Measurements from ENCODE around the gene NKX2-1.

Gene NKX2-1

DNA sequence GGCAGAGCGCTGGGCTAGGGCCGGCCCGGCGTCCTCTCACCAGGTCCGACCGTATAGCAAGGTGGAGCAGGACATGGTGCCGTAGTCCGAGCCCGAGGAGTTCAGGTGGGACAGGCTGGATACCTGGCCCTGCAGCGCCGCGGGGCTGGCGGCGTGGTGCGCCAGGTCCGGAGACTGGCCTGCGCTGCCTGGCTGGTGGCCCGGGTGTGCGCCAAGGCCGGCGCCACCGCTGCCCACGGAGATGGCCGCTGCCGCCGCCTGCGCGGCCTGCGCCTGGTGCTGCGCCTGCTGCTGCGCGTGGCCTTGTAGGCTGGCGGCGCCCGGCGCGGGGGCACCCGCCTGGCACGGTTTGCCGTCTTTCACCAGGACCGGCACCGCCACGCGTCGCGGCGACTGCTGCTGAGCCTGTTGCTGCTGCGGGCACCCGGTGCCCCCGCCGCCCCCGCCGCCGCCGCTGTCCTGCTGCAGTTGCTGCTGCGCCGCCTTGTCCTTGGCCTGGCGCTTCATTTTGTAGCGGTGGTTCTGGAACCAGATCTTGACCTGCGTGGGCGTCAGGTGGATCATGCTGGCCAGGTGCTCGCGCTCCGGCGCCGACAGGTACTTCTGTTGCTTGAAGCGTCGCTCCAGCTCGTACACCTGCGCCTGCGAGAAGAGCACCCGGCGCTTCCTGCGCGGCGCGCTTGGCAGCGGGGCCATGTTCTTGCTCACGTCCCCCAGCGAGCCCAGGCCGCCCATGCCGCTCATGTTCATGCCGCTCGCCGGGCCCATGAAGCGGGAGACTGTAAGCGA is 2.6 kb downstream of the NKX2-1 start:
- DNase-seq = no peak

DNA sequence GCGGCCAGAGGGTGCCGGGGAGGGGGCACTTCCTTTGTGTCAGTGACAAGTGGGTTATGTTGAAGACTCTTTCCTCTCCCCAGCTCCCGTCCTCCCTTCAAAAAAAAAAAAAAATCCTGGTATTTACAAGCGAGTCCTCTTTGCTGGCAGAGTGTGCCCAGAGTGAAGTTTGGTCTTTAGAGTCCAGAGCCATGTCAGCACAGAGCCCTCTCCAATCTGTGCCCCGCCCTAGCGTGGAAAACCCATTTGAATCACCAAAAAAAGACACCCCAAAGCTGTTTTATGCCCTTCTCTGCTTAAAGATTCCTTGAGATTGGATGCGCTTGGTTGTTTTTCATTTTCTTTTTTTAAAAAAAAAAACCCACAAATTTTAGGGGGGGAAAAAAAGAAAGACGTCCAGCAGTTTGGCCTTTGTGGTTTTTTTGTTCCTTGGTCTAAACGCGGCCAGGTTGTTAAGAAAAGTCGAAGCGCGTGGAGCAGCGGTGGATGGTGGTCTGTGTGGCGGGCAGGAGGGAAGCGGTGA is 3.3 kb downstream of the NKX2-1 start:
- no peak for DNase-seq

DNA sequence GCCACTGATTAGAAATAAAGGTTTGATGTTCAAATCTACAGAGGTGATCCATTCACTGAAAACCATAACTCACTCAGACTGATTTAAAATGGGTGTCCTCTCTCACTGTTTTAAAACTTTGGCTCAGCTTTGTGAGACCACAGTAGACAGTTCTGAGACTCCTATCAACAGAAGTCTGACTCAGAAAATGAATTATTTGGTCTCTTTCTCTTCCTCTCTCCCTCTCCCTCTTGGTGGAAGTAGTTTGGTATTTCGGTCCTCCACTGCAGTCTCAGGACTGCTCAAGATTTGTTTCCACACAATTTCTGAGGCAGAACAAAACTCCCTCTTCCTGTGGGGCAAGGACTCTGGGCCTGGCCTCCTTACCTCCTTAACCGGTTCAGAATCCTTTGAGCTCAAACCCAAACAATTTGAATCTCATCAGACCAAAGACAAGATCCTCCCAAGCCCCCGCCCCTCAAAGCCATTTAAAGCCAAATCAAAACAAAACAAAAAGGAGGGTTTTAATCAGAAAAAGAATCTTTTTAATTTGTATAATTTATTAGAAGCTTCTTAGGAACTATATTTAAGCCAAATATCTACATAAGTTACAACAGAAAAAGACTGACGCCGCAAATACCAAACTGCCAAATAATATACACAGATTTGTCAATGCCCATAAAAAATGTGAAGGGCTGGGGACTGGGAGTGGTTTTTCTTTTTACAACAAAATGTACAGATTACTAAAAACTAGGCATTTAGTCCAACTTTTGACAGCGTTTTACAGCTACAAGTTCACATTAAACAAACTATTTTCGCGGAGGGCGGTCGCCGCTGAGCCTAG is 3.9 kb downstream of the NKX2-1 start:
- DNase-seq = no peak

DNA sequence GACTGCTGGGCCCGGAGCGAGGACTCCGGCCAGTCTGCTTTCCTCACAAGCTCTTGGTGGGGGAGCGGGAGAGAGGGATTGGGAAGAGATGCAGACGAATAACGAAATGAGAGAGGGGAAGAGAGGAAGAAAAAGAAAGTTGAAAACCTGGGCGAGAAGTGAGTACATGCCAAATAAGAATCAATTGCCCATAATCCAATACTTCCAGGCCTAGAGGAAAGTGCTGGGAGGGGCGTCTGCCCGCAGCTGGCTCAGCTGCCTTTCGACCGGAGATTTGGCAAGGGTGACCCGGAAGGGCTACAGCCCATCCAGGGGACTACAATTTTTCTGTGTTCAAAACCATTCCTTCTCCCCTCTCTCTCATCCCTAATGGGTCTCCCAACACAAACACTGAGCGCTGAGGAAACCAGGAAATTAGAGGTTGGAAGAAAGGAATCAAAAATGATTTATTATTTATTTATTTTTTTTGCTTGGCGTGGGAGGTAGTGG is 4.9 kb downstream of the NKX2-1 start:
- no peak for DNase-seq

DNA sequence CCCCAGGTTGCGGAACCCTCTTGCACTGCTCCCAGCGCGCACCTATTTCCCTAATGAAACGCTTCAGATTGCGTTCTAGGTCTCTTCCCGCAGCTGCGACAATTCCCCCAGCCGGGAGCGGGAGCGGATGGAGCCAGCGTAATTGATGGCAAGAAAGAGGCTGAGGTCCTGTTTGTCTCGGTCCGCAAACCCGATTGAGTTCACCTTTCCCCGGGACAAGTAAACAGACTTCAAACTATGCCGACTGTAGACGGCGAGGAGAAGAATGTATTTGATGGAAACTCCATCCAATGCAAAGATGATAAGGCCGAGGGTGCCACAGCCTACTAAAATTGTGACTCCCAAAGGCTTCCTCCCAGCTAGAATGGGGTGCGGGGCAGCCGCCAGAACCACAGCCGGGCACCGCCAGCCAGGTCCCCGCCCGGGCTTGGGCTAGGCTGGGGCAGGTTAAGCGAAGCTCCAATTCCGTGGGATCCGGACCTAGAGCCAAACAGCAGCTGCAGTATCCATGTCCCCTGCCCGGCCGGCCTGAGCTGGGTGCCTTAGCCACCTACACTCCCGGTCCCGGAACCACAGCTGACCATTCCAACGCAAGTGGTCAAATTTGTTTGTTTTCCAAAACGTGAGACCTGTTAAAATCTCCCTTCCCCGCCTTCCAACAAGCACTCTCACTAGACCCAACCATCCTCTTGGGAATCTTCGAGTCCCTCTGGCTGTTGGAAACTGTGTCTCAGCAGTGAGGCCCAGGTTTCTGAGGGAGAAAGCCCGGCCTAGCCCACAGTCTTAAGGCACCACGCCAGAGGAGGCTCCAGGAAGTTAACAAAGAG is 5.5 kb downstream of the NKX2-1 start:
- DNase-seq = no peak

DNA sequence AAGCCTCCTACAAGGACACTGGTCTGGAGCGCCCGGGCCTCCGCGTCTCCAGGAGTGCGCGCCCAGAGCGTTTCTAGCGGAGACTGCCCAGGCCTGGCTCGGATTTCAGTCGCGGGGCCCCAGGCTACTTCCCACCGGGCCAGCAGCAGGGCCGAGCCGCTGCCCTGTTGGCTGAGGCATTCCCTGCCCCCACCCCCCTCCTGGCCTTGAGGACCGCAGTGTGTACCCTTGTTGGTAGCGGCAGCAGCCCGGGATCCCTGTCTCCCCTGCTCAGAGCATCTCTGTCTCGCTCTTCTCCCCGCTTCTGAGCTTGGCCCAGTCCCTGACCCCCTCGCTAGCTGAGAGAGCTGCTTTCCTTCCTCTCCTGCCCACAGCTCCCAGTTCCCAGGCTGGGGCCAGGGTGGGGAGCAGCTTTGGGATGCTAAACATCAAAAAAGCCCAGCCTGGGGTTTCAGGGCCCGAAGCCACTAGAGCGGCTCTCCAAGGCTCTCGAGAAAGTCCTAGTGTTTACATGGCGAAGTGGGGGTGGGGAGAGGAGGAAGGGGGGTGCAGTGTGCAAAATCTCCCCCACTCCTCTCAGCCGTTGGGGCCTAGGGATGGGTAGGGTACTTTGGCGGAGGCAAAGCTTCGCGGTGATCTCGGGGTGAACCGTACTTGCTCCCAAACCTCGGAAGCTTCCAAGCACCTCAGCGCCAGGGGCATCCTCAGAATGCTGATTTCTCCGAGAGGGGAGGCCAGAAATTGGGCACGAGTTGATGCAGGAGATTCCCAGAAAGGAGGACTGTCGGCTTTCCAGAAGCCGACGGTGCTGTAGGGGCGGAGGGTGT is 6.4 kb downstream of the NKX2-1 start:
- no peak for DNase-seq

DNA sequence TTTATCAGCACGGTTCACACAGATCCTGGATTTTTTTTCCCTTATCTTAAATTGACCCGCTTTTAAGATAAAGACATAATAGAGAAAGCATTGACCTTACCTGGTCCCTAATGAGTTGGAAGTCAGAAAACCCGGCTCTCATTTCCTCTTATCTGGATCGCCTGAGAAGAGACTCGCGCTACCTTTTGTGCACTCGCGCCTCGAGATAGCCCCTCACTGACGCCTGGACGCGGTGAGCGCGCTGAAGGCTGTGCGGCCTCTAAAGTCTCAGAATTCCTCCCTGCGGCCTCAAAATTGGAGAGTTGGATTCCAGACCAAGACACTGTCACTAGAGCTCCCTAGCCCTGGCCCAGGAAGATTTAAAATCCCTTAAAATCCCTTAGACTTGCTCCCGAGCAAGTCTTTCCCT is 7.0 kb downstream of the NKX2-1 start:
- DNase-seq = no peak

DNA sequence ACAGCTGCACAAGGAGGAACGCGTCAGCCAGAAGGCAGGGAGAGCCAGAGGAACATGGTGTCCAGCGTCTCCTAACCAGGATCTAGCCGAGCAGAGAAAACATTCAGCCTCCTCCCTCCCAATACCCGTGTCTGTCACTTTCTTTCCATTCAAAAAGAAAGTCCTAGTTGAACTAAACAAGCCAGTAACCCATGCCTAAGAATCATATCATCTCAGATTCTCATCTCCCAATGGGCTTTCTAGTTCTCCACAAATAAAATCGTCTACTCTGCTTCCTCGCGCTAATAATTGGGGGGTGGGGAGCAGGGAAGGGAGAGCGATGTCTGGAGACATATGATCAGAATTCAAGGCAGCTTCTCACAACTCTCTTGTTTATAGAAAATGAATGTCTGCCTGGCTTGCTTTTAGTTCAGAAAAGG is 7.4 kb downstream of the NKX2-1 start:
- DNase-seq = no peak

DNA sequence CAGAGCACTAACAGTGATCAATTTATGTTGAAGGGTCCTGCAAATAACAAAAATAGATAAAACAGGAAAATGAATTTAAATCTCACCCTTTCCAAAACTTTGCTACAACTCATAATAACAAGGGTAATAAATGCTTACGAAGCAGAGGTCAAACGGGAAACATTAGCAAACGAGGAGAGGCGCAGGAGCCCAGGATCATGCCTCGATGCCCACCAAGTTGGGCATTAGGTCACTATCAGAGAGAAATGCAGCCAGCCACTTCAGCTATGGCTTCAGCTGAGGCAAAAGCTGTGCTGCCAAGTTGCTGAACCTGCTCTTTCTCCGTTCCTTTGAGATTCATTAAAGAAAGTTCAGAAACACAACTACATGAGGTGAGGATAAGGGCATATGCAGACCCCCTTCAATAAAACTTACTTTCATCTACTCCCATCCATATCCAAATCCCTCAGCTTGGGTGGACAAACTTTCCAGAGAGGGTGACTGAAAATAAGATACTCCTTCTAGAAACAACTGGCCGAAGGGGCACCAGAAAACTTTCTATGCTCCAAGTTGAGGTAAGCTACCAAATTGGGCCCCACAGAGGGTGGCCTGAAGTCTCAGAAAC is 7.9 kb downstream of the NKX2-1 start:
- no peak for DNase-seq

DNA sequence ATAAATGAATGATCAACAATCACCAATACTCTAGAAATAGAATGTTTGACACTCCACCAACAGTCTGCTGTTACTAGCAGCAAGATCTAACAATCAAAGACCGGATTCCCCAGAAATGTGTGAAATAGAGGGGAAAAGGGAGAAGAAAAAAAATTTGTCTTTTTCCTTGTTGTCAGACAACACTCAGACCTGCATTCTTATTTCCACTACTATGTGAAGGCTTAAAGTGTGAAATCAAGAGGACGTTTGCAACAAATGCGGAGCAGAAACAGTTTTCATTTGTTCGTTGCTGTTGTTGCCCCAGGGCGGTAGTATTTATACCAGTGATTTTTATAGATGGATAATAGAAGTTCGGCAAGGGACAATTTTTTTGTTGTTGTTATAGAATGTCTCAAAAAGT is 9.2 kb downstream of the NKX2-1 start:
- no peak for DNase-seq

DNA sequence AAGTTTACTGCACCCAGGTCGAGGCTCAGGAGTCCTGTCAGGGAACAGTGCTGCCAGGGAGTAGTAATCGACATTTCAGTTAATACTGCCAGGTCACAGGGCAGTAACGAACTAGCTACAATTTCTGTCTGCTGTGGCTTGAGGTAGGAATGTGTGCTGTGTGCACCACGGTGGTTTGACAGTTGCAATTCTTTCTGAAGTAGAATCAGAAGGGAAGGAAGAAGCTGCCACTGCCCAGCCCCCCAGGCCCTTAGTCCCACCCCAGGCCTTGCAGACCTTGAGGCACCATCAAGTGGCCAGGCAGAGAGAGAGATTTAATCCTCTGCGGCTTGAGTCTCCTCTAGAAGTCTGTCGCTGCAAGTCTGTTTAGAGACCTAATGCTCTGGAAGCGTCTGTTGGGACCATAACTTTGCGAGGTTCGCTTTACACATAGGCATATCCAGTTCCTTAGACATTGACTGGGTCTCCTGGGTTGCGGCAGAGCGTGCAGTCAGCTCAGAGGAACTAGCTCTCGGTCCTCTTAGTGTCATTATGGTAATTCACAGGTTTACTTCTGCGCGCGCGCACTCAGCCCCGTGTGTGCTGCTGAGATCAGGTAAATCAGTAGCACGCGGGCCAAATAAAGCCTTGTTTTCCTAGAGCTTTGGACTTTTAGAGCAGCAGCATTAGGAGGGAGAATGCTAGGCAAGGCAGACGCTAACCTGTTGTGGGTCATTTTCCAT is 9.8 kb downstream of the NKX2-1 start:
- no peak for DNase-seq

DNA sequence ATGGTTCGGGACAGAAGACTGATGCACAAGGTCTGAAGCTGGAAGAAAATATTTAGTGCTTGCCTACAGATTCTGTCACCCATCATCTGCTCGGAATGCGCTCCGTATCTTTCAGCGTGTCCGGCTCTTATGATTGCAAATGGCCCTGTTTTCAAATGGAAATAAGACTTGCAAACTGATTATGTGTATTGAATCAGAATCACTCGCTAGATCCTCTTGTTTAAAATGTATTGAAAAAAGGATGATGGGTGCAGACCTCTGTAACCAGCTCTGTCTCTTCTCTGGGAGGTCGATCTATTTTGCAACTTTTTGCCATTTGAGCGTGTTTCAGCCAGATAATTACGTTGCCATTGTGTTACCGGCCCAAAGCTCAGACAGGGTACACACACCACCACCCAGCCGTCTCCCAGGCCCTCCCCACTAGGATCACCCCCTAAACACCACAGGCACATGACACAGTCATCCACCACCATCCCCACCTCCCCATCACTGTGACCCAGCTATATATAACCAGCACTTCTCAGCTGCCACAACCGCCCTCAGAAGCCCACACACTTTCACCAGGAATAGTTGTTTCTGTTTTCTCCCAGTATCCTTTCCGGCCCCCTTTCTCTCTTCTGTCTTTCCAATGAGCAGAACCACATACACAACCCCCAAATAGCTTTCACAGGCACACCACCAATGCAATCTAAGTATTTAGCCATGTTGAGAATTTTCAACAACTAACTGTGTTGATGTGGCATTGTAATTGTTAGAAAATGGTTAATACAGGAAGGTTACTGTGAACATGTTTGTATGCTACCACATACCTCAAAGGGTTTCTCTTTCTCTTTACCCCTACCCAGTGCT is 10.7 kb downstream of the NKX2-1 start:
- DNase-seq = no peak

DNA sequence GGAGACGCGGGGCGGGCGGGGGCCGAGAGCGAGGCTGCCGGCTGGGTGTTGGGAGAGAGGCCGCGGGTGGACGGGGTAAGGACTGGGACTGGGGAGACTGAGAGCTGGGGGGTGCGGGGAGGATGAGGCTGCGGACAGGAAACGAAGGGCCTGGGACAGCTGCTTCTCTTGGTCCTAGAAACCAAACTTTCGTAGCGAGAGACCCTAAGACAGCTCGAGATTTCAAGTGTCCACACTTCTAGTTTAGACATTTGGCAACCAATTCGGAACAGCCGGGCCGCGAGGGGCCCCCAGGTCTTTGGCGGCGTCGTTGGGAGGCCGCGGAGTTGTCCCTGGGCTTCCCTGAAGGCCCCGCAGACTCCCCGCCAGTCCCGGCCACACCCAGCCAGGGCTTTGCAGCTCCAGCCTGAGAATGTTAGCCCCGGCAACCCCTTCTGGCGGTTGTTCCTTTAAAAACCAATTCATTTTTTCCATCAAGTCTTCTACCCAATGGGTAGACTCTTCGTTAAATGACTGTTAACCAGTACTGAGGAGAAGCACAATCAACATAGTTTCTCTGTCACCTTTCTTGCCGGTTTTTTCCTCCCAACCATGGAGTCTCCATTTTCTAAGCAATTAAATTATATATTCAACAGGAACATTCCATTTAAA is 11.5 kb downstream of the NKX2-1 start:
- DNase-seq = no peak

DNA sequence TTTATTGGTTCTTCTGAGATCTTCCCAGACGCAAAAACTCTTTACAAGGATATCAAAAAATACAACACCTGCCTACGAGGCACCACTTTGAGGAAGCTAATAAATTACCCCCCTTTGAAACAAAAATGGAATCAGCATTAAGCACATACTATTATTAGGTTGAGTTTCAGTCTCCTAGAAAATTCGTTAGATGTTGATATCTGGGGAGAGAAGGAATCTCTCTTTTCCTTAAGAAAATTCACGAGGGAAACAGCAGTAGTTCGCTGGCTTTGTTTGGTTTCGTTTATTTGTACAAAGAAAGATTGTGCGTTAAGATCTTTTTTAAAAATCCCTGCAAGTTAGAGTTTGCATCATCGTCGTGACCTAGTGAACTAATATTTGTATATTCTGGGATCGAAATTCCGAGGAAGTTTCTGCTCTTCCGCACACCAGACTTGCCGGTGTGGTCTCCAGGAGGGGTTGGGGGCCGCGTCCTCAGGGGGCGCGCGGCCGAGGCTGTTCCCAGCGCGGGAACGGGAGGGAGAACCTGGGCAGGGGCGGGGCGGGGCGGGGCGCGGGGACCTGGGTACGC is 12.1 kb downstream of the NKX2-1 start:
- DNase-seq = no peak

DNA sequence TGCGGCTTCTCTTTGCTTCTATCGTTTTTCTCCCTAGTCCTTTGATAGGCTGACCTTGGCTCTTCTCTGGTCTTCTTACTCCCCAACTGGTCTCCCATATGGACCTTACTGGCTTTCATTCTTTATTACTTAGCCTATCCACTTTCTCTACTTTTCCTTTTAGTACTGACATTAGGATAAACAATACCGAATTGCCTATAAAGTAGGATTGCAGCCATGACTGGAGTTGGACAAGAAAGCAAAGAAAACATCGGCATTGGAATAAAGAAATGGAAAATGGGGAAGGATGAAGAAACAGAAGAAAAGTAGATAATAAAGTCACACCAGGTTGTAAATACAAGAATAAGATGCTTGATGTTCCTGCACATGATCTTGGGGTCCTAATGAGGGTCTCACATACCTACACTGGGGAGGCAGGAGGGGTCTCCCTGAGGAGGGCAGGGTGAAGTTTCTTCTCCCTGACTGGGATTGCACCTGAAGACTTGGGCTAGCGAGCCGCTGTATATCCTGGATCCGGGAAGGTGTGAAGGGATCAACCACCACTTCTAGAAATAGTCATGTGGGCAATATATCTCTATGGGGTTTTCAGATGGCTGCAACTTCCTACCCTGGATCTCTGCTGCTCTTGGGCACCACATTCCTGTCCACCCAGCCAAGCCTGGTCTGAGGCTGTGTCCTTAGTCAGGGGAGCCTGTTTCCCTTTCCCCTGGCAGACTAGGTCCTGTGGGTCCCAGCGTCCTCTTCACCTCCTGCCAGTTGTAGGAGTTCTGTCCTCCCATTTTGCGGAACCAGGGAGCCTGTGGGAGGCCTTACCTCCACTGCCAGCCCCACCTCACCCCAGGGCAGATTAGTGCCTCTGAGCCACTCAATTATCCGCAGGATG is 13.1 kb downstream of the NKX2-1 start:
- no peak for DNase-seq

DNA sequence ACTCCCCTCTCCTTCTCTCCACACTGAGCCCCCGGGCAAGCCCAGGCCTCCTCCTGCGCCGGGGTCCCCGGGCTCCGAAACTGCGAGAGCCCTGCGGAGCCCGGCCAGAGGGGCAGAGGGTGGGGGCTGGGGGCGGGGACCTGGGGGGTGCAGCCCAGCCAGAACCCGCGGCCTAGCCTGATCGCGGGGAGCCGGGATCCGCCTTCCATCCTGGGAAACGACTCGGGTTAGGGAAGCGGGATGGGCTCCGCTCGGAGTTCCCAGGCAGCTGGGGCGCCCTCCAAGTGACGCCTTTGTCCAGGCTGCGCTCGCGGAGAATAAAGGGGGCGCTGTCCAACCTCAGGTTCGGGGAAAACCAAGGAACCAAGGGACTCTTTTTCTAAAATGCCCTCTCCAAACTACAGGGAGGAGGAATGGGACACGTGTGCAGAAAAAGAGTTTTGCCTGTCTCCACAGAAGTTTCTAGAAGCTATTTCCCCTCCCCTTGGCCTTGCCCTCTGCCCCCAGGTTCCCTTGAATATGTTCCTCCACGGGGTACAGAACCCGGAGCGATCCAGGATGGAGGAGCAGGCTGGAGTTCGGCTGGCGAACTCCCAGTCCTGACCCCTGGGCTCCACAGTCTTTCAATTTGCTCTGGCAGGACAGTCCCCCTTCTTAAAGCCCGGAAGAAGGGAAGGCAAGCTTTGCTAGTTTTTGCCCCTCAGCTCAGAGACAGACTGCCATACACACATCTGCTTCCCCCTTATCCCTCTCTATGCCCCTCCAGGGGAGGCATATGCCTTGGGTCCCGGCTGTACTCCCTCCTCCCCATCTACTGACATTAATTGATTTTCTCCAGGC is 13.9 kb downstream of the NKX2-1 start:
- DNase-seq = no peak
